ENCODE data around the gene ERAL1.

DNA sequence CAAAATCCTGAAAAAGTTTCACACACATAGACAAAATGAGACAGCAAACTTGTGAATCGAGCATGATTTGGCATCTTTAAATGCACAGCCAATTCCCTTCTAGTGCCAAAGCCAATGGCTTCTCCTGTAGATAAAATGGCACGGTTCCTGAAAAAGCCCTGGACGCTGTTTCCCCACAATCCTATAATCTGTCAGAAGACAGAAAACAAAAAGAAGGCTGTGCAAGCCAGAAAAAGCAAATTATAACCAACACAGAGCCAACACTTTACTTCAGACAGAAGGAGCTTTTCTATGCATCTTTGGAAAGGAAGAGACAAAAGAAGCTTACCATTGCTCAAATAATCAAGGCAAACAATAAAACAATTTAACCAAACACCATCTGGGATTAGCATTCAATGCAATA is 36.0 kb upstream of the ERAL1 start:
- TF ChIP-seq, protein P1, sequence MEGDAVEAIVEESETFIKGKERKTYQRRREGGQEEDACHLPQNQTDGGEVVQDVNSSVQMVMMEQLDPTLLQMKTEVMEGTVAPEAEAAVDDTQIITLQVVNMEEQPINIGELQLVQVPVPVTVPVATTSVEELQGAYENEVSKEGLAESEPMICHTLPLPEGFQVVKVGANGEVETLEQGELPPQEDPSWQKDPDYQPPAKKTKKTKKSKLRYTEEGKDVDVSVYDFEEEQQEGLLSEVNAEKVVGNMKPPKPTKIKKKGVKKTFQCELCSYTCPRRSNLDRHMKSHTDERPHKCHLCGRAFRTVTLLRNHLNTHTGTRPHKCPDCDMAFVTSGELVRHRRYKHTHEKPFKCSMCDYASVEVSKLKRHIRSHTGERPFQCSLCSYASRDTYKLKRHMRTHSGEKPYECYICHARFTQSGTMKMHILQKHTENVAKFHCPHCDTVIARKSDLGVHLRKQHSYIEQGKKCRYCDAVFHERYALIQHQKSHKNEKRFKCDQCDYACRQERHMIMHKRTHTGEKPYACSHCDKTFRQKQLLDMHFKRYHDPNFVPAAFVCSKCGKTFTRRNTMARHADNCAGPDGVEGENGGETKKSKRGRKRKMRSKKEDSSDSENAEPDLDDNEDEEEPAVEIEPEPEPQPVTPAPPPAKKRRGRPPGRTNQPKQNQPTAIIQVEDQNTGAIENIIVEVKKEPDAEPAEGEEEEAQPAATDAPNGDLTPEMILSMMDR (IDR thresholded peaks at IDR 0.05) = no peak
- TF ChIP-seq POLR2A (IDR thresholded peaks at IDR 0.05) = no peak
